Tibial nerve (tissue), 4 donors: ENCODE measurements around the gene GPC6. TPM values are rescaled to one million over a fixed set of nuclear protein-coding genes. Genes with fewer than 3 reads are reported as not detected.

Experiments
- DNase-seq, 2 donors: peaks; one replicate each; pipeline ENCODE4 v3.0.0-alpha.2; 2019; ENCODE audit warnings: low spot score in 2 of 2
- H3K27ac ChIP-seq, 4 donors: fragments of 200-600 bp; sonication (generic) in 3 of 4; one replicate each; pipeline ENCODE4 v1.5.1; 2017 to 2019; ENCODE audit warnings: mild to moderate bottlenecking in 1 of 4
- H3K27me3 ChIP-seq, 2 donors: fragments of 200-600 bp; sonication (generic) in 1 of 2; one replicate each; pipeline versions ENCODE4 v1.5.1 to v1.6.0; 2017 to 2019
- H3K36me3 ChIP-seq, 3 donors: fragments of 200-600 bp; sonication (generic); one replicate each; pipeline ENCODE4 v1.5.1; 2018 to 2019
- H3K4me1 ChIP-seq, 4 donors: fragments of 200-600 bp; sonication (generic) in 3 of 4; one replicate each; pipeline ENCODE4 v1.5.1; 2017 to 2019
- H3K4me3 ChIP-seq, 4 donors: fragments of 200-600 bp; sonication (generic) in 3 of 4; one replicate each; pipeline ENCODE4 v1.5.1; 2017 to 2019; ENCODE audit warnings: mild to moderate bottlenecking in 1 of 4, moderate library complexity in 1 of 4
- H3K9me3 ChIP-seq, 4 donors: fragments of 200-600 bp; sonication (generic) in 3 of 4; one replicate each; pipeline ENCODE4 v1.5.1; 2017 to 2019
- CTCF ChIP-seq, 5 experiments: fragments of 200-600 bp in 3 of 5; fragments of 450-650 bp in 2 of 5; sonication (generic) in 3 of 5; IDR thresholded peaks; one replicate each; pipeline ENCODE4 v1.5.1; 2016 to 2019; ENCODE audit warnings: antibody characterized with exemption in 5 of 5, mild to moderate bottlenecking in 3 of 5, moderate library complexity in 2 of 5
- EP300 ChIP-seq, 2 donors: sonication (generic); formaldehyde crosslinking; IDR thresholded peaks; one replicate each; pipeline ENCODE4 v1.6.1; 2017; ENCODE audit warnings: antibody characterized with exemption in 2 of 2, mild to moderate bottlenecking in 1 of 2
- POLR2A ChIP-seq, 2 donors: fragments of 450-650 bp; IDR thresholded peaks; one replicate each; pipeline ENCODE4 v1.6.1; 2017; ENCODE audit warnings: antibody characterized with exemption in 2 of 2, mild to moderate bottlenecking in 2 of 2, moderate library complexity in 2 of 2
- WGBS, 2 donors: methylation state at CpG; one replicate each; pipeline ENCODE4 v1.1.5; 2018; 5-methylcytosine and 5-hydroxymethylcytosine counted together
- total RNA-seq, 4 donors: library from RNA; depleted of rRNA; stranded (reverse); fragments of >200 nt; gene quantifications; one replicate each; pipeline ENCODE4 v1.1.0, GENCODE V29; 2016

The GPC6 gene
- total RNA-seq, 4 donors from 2014 or later: 21.9 to 39.5 (median 29.8) TPM

- H3K27me3 ChIP-seq: no peaks in the 10 kb centered on the region
- no peak overlapping the region for H3K4me3 ChIP-seq
- WGBS, 2 donors: 71 to 74% methylated on average over 1 of the region's 1 CpG
- H3K9me3 ChIP-seq: no peaks in the 10 kb centered on the region
- peaks cover 0 to 8% (median 0%) of the 10 kb centered on the region in 4 donors for H3K4me1 ChIP-seq
- H3K36me3 ChIP-seq: no peaks in the 10 kb centered on the region
- no peak for TF ChIP-seq EP300 (IDR thresholded peaks at IDR 0.05)
- no peak for TF ChIP-seq CTCF (IDR thresholded peaks at IDR 0.05)
- no peak for TF ChIP-seq POLR2A (IDR thresholded peaks at IDR 0.05)
- H3K27ac ChIP-seq: peak overlapping the region in 1 of 4 donors; percentile 18
- no peak for DNase-seq
These were observed 1002.2 kb downstream of the GPC6 start for GRCh38 chr13:94228763-94229162.

- no peak for DNase-seq
- H3K9me3 ChIP-seq: no peaks in the 10 kb centered on the region
- no peak for TF ChIP-seq POLR2A (IDR thresholded peaks at IDR 0.05)
- TF ChIP-seq EP300 (IDR thresholded peaks at IDR 0.05): no peak
- TF ChIP-seq CTCF (IDR thresholded peaks at IDR 0.05): no peak
- no peaks in the 10 kb centered on the region for H3K27me3 ChIP-seq
- no peak overlapping the region for H3K27ac ChIP-seq
- H3K36me3 ChIP-seq: no peaks in the 10 kb centered on the region
- H3K4me3 ChIP-seq: no peak overlapping the region
- H3K4me1 ChIP-seq: peaks cover 0 to 13% (median 0%) of the 10 kb centered on the region in 4 donors
- 89 to 91% methylated on average over 9 of the region's 9 CpGs for WGBS, 2 donors
These were observed 1005.7 kb downstream of the GPC6 start for GRCh38 chr13:94232161-94232950.

DNA sequence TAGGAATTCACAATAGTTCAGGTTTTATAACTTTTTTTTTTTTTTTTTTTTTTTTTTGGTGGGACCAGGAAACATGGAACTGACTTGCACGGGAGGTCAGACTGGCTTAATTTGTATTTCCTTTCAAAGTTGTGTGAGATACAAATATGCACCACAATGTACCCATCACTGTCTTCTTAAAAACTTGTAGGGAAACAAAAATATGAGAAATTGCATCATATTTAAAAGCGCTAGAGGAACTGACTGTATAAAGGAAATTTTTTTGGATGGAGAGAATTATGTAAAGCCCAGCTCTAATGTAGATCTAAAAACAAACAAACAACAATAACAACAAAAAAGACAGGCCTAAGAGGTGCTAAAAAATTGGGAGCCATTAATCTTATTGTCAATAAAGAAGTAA, 1006.3 kb downstream of the GPC6 start:
- TF ChIP-seq EP300 (IDR thresholded peaks at IDR 0.05): no peak
- TF ChIP-seq POLR2A (IDR thresholded peaks at IDR 0.05): no peak
- TF ChIP-seq CTCF (IDR thresholded peaks at IDR 0.05): no peak
- H3K4me3 ChIP-seq: no peak overlapping the region

DNA sequence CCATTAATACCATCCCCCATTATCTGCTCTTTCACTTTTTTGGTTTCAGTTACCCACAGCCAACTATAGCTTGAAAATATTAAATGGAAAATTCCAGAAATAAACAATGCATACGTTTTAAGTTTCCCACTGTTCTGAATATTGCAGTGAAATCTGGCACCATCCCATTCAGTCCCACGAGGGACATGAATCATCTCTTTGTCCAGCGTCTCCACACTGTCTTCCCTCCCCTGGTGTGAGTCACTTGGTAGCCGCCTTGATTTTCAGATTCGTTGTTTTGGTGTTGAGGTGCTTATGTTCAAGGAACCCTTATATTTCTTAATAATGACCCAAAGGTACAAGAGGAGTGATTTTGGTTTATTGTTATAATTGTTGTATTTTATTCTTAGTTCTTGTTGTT, 1006.8 kb downstream of the GPC6 start:
- Histone ChIP-seq H3K9me3 (no peaks in the 10 kb centered on the region), H3K4me3 (no peak overlapping the region), H3K27ac (no peak overlapping the region), H3K4me1 (peaks cover 0 to 13% (median 0%) of the 10 kb centered on the region in 4 donors), H3K36me3 (no peaks in the 10 kb centered on the region), H3K27me3 (no peaks in the 10 kb centered on the region)
- whole genome bisulfite sequencing, 2 donors: 15 to 22% methylated on average over 5 of the region's 5 CpGs
- DNase-seq: peak in 1 of 2 donors; percentile 12
- TF ChIP-seq CTCF (IDR thresholded peaks at IDR 0.05): no peak
- no peak for TF ChIP-seq POLR2A (IDR thresholded peaks at IDR 0.05)
- TF ChIP-seq EP300 (IDR thresholded peaks at IDR 0.05): no peak

More for the DNA sequence above, 1006.3 kb downstream of the GPC6 start:
- Histone ChIP-seq H3K9me3 (no peaks in the 10 kb centered on the region), H3K27me3 (no peaks in the 10 kb centered on the region), H3K36me3 (no peaks in the 10 kb centered on the region), H3K4me1 (peaks cover 0 to 13% (median 0%) of the 10 kb centered on the region in 4 donors), H3K27ac (no peak overlapping the region)
- 75 to 87% methylated on average over 2 of the region's 2 CpGs for WGBS, 2 donors
- DNase-seq: no peak

- H3K4me1 ChIP-seq: peaks cover 0 to 13% (median 0%) of the 10 kb centered on the region in 4 donors
These were observed 1007.2 kb downstream of the GPC6 start for GRCh38 chr13:94233837-94234236.

More at GRCh38 chr13:94233837-94234236, 1007.2 kb downstream of the GPC6 start:
- Histone ChIP-seq H3K27me3 (no peaks in the 10 kb centered on the region), H3K9me3 (no peaks in the 10 kb centered on the region), H3K4me3 (no peak overlapping the region), H3K27ac (no peak overlapping the region), H3K36me3 (no peaks in the 10 kb centered on the region)
- no peak for DNase-seq
- WGBS, 2 donors: 70 to 76% methylated on average over 4 of the region's 4 CpGs
- TF ChIP-seq CTCF (IDR thresholded peaks at IDR 0.05): no peak
- no peak for TF ChIP-seq POLR2A (IDR thresholded peaks at IDR 0.05)
- no peak for TF ChIP-seq EP300 (IDR thresholded peaks at IDR 0.05)
